GM21576 (cell line): ENCODE measurements around the gene TSPAN12.
"Not testable (repeated sequence)": the region's sequence is repeated elsewhere in the genome, so short reads cannot be mapped to it uniquely, and the experiment has no call there.

ENCODE experiments used
- ATAC-seq: cut with Tn5 transposase; IDR thresholded peaks from one replicate; pipeline ENCODE4 v1.9.1; 2021; ENCODE audit warnings: mild to moderate bottlenecking, moderate library complexity; ENCODE audit not compliant: unreplicated experiment

The TSPAN12 gene

GRCh38 chr7:120857588-120858573, at the start of gene TSPAN12:
Gene TSPAN12, minus strand, starts transcription at chr7:120858144. Its CDS starts 1,381 bp downstream, at chr7:120856763.
- ATAC-seq, result peak; percentile 89

GRCh38 chr7:120898715-120899499, 41.0 kb upstream of the TSPAN12 start:
- no peak for ATAC-seq

- not testable (repeated sequence) for ATAC-seq
Measured at GRCh38 chr7:120895253-120895652, 37.3 kb upstream of the TSPAN12 start.

- ATAC-seq, result not testable (repeated sequence)
Measured at GRCh38 chr7:120885602-120886001, 27.7 kb upstream of the TSPAN12 start.

GRCh38 chr7:120877701-120878100, 19.8 kb upstream of the TSPAN12 start:
- no peak for ATAC-seq

GRCh38 chr7:120876922-120877321, 19.0 kb upstream of the TSPAN12 start:
- no peak for ATAC-seq

GRCh38 chr7:120874722-120875121, 16.8 kb upstream of the TSPAN12 start:
- ATAC-seq, result no peak

- no peak for ATAC-seq
Measured at GRCh38 chr7:120874016-120874415, 16.1 kb upstream of the TSPAN12 start.

- no peak for ATAC-seq
Measured at GRCh38 chr7:120873401-120873800, 15.5 kb upstream of the TSPAN12 start.

- ATAC-seq, result peak; percentile 52
Measured at GRCh38 chr7:120869700-120870099, 11.8 kb upstream of the TSPAN12 start.

- ATAC-seq, result peak; percentile 39
Measured at GRCh38 chr7:120867932-120868331, 10.0 kb upstream of the TSPAN12 start.

GRCh38 chr7:120865191-120865981, 7.4 kb upstream of the TSPAN12 start:
- ATAC-seq, result no peak

- no peak for ATAC-seq
Measured at GRCh38 chr7:120864141-120864900, 6.4 kb upstream of the TSPAN12 start.

GRCh38 chr7:120862987-120863590, 5.1 kb upstream of the TSPAN12 start:
- no peak for ATAC-seq

GRCh38 chr7:120860156-120860555, 2.2 kb upstream of the TSPAN12 start:
- no peak for ATAC-seq

GRCh38 chr7:120859459-120859858, 1.5 kb upstream of the TSPAN12 start:
- ATAC-seq, result no peak

GRCh38 chr7:120856621-120857352, 1.2 kb downstream of the TSPAN12 start:
- ATAC-seq, result peak; percentile 51

GRCh38 chr7:120856198-120856597, 1.7 kb downstream of the TSPAN12 start:
- no peak for ATAC-seq

GRCh38 chr7:120852700-120853099, 5.2 kb downstream of the TSPAN12 start:
- ATAC-seq, result no peak
